ENCODE measurements around the gene SPATA2L. TPM values are rescaled to one million over a fixed set of nuclear protein-coding genes. Genes with fewer than 3 reads are reported as not detected.
"Not testable (repeated sequence)": the region's sequence is repeated elsewhere in the genome, so short reads cannot be mapped to it uniquely, and the experiment has no call there.

The SPATA2L gene
- polyA plus RNA-seq, 2 donors = 4.8 to 6.5 TPM

- H3K36me3 ChIP-seq (ENCODE audit: control insufficient read depth in 2 of 2, insufficient read depth in 2 of 2, low read length in 1 of 2) = peaks cover 9 to 50% of the 10 kb centered on the region in 2 donors
- H3K9me3 ChIP-seq (ENCODE audit: control insufficient read depth in 2 of 2, insufficient read depth in 1 of 2, low read depth in 1 of 2, low read length in 1 of 2) = no peaks in the 10 kb centered on the region
- no peak overlapping the region for H3K27ac ChIP-seq (ENCODE audit: low read depth in 2 of 2, low read length in 1 of 2)
- H3K27me3 ChIP-seq (ENCODE audit: control insufficient read depth in 1 of 2, insufficient read depth in 2 of 2, low read length in 2 of 2) = no peaks in the 10 kb centered on the region
- peaks cover 0 to 2% of the 10 kb centered on the region in 2 donors for H3K4me1 ChIP-seq (ENCODE audit: control insufficient read depth in 2 of 2, insufficient read depth in 2 of 2, low read length in 1 of 2)
- H3K4me3 ChIP-seq (ENCODE audit: low read depth in 1 of 2, low read length in 2 of 2) = no peak overlapping the region
- 87 to 93% methylated on average over 11 of the region's 11 CpGs for WGBS, 2 donors
Observed at GRCh38 chr16:89693289-89693731, 8.2 kb downstream of the SPATA2L start.

GRCh38 chr16:89691986-89692569 is 9.4 kb downstream of the SPATA2L start:
- no peak overlapping the region for H3K27ac ChIP-seq (ENCODE audit: low read depth in 2 of 2, low read length in 1 of 2)
- WGBS, 2 donors = 94 to 96% methylated on average over 13 of the region's 13 CpGs
- H3K27me3 ChIP-seq (ENCODE audit: control insufficient read depth in 1 of 2, insufficient read depth in 2 of 2, low read length in 2 of 2) = no peaks in the 10 kb centered on the region
- peaks cover 0 to 9% of the 10 kb centered on the region in 2 donors for H3K4me1 ChIP-seq (ENCODE audit: control insufficient read depth in 2 of 2, insufficient read depth in 2 of 2, low read length in 1 of 2)
- H3K4me3 ChIP-seq (ENCODE audit: low read depth in 1 of 2, low read length in 2 of 2) = no peak overlapping the region
- peaks cover 9 to 48% of the 10 kb centered on the region in 2 donors for H3K36me3 ChIP-seq (ENCODE audit: control insufficient read depth in 2 of 2, insufficient read depth in 2 of 2, low read length in 1 of 2)
- H3K9me3 ChIP-seq (ENCODE audit: control insufficient read depth in 2 of 2, insufficient read depth in 1 of 2, low read depth in 1 of 2, low read length in 1 of 2) = no peaks in the 10 kb centered on the region

- H3K9me3 ChIP-seq (ENCODE audit: control insufficient read depth in 2 of 2, insufficient read depth in 1 of 2, low read depth in 1 of 2, low read length in 1 of 2) = no peaks in the 10 kb centered on the region
- no peaks in the 10 kb centered on the region for H3K27me3 ChIP-seq (ENCODE audit: control insufficient read depth in 1 of 2, insufficient read depth in 2 of 2, low read length in 2 of 2)
- H3K36me3 ChIP-seq (ENCODE audit: control insufficient read depth in 2 of 2, insufficient read depth in 2 of 2, low read length in 1 of 2) = peaks cover 9 to 46% of the 10 kb centered on the region in 2 donors
- H3K4me3 ChIP-seq (ENCODE audit: low read depth in 1 of 2, low read length in 2 of 2) = no peak overlapping the region
- 96 to 97% methylated on average over 21 of the region's 21 CpGs for WGBS, 2 donors
- peaks cover 0 to 10% of the 10 kb centered on the region in 2 donors for H3K4me1 ChIP-seq (ENCODE audit: control insufficient read depth in 2 of 2, insufficient read depth in 2 of 2, low read length in 1 of 2)
- no peak overlapping the region for H3K27ac ChIP-seq (ENCODE audit: low read depth in 2 of 2, low read length in 1 of 2)
Observed at GRCh38 chr16:89691231-89691985, 10.1 kb downstream of the SPATA2L start.

- Histone ChIP-seq H3K9me3 (ENCODE audit: control insufficient read depth in 2 of 2, insufficient read depth in 1 of 2, low read depth in 1 of 2, low read length in 1 of 2) (no peaks in the 10 kb centered on the region), H3K36me3 (ENCODE audit: control insufficient read depth in 2 of 2, insufficient read depth in 2 of 2, low read length in 1 of 2) (peaks cover 9 to 46% of the 10 kb centered on the region in 2 donors), H3K27ac (ENCODE audit: low read depth in 2 of 2, low read length in 1 of 2) (no peak overlapping the region), H3K4me1 (ENCODE audit: control insufficient read depth in 2 of 2, insufficient read depth in 2 of 2, low read length in 1 of 2) (peaks cover 0 to 10% of the 10 kb centered on the region in 2 donors), H3K27me3 (ENCODE audit: control insufficient read depth in 1 of 2, insufficient read depth in 2 of 2, low read length in 2 of 2) (no peaks in the 10 kb centered on the region), H3K4me3 (ENCODE audit: low read depth in 1 of 2, low read length in 2 of 2) (no peak overlapping the region)
- 91 to 96% methylated on average over 16 of the region's 16 CpGs for WGBS, 2 donors
Observed at GRCh38 chr16:89690392-89690901, 11.1 kb downstream of the SPATA2L start.

- not testable (repeated sequence) for H3K9me3 ChIP-seq (ENCODE audit: control insufficient read depth in 2 of 2, insufficient read depth in 1 of 2, low read depth in 1 of 2, low read length in 1 of 2); H3K4me3 ChIP-seq (ENCODE audit: low read depth in 1 of 2, low read length in 2 of 2); H3K27ac ChIP-seq (ENCODE audit: low read depth in 2 of 2, low read length in 1 of 2); H3K27me3 ChIP-seq (ENCODE audit: control insufficient read depth in 1 of 2, insufficient read depth in 2 of 2, low read length in 2 of 2)
- Histone ChIP-seq H3K36me3 (ENCODE audit: control insufficient read depth in 2 of 2, insufficient read depth in 2 of 2, low read length in 1 of 2) (peaks cover 9 to 42% of the 10 kb centered on the region in 2 donors), H3K4me1 (ENCODE audit: control insufficient read depth in 2 of 2, insufficient read depth in 2 of 2, low read length in 1 of 2) (peaks cover 0 to 10% of the 10 kb centered on the region in 2 donors)
- WGBS, 2 donors = 84 to 94% methylated on average over 4 of the region's 4 CpGs
Observed at GRCh38 chr16:89689621-89690020, 11.9 kb downstream of the SPATA2L start.

GRCh38 chr16:89689142-89689541 is 12.4 kb downstream of the SPATA2L start:
- no peak overlapping the region for H3K4me3 ChIP-seq (ENCODE audit: low read depth in 1 of 2, low read length in 2 of 2)
- H3K27me3 ChIP-seq (ENCODE audit: control insufficient read depth in 1 of 2, insufficient read depth in 2 of 2, low read length in 2 of 2) = no peaks in the 10 kb centered on the region
- H3K4me1 ChIP-seq (ENCODE audit: control insufficient read depth in 2 of 2, insufficient read depth in 2 of 2, low read length in 1 of 2) = peaks cover 0 to 9% of the 10 kb centered on the region in 2 donors
- peaks cover 8 to 38% of the 10 kb centered on the region in 2 donors for H3K36me3 ChIP-seq (ENCODE audit: control insufficient read depth in 2 of 2, insufficient read depth in 2 of 2, low read length in 1 of 2)
- no peaks in the 10 kb centered on the region for H3K9me3 ChIP-seq (ENCODE audit: control insufficient read depth in 2 of 2, insufficient read depth in 1 of 2, low read depth in 1 of 2, low read length in 1 of 2)
- no peak overlapping the region for H3K27ac ChIP-seq (ENCODE audit: low read depth in 2 of 2, low read length in 1 of 2)
- 94% methylated on average over 13 of the region's 13 CpGs for WGBS, 2 donors

- no peaks in the 10 kb centered on the region for H3K27me3 ChIP-seq (ENCODE audit: control insufficient read depth in 1 of 2, insufficient read depth in 2 of 2, low read length in 2 of 2)
- H3K9me3 ChIP-seq (ENCODE audit: control insufficient read depth in 2 of 2, insufficient read depth in 1 of 2, low read depth in 1 of 2, low read length in 1 of 2) = no peaks in the 10 kb centered on the region
- 84 to 90% methylated on average over 5 of the region's 5 CpGs for WGBS, 2 donors
Observed at GRCh38 chr16:89688395-89688794, 13.1 kb downstream of the SPATA2L start.

GRCh38 chr16:89687092-89687940 is 14.2 kb downstream of the SPATA2L start:
- Histone ChIP-seq H3K4me3 (ENCODE audit: low read depth in 1 of 2, low read length in 2 of 2) (peak overlapping the region; percentile 79 to 90), H3K36me3 (ENCODE audit: control insufficient read depth in 2 of 2, insufficient read depth in 2 of 2, low read length in 1 of 2) (peaks cover 3 to 26% of the 10 kb centered on the region in 2 donors), H3K27ac (ENCODE audit: low read depth in 2 of 2, low read length in 1 of 2) (peak overlapping the region; percentile 88 to 89), H3K27me3 (ENCODE audit: control insufficient read depth in 1 of 2, insufficient read depth in 2 of 2, low read length in 2 of 2) (no peaks in the 10 kb centered on the region), H3K9me3 (ENCODE audit: control insufficient read depth in 2 of 2, insufficient read depth in 1 of 2, low read depth in 1 of 2, low read length in 1 of 2) (no peaks in the 10 kb centered on the region), H3K4me1 (ENCODE audit: control insufficient read depth in 2 of 2, insufficient read depth in 2 of 2, low read length in 1 of 2) (peaks cover 0 to 9% of the 10 kb centered on the region in 2 donors)
- 8 to 10% methylated on average over 42 of the region's 42 CpGs for WGBS, 2 donors

More at GRCh38 chr16:89688395-89688794, 13.1 kb downstream of the SPATA2L start:
- Histone ChIP-seq H3K36me3 (ENCODE audit: control insufficient read depth in 2 of 2, insufficient read depth in 2 of 2, low read length in 1 of 2) (peaks cover 3 to 31% of the 10 kb centered on the region in 2 donors), H3K4me3 (ENCODE audit: low read depth in 1 of 2, low read length in 2 of 2) (no peak overlapping the region), H3K4me1 (ENCODE audit: control insufficient read depth in 2 of 2, insufficient read depth in 2 of 2, low read length in 1 of 2) (peaks cover 0 to 9% of the 10 kb centered on the region in 2 donors), H3K27ac (ENCODE audit: low read depth in 2 of 2, low read length in 1 of 2) (no peak overlapping the region)

GRCh38 chr16:89686520-89687091 is 14.9 kb downstream of the SPATA2L start, which contains the start of gene CDK10:
Gene CDK10, plus strand, starts transcription at chr16:89686689. Its CDS starts 22 bp downstream, at chr16:89686711.
- Histone ChIP-seq H3K9me3 (ENCODE audit: control insufficient read depth in 2 of 2, insufficient read depth in 1 of 2, low read depth in 1 of 2, low read length in 1 of 2) (no peaks in the 10 kb centered on the region), H3K36me3 (ENCODE audit: control insufficient read depth in 2 of 2, insufficient read depth in 2 of 2, low read length in 1 of 2) (peaks cover 0 to 19% of the 10 kb centered on the region in 2 donors), H3K27me3 (ENCODE audit: control insufficient read depth in 1 of 2, insufficient read depth in 2 of 2, low read length in 2 of 2) (no peaks in the 10 kb centered on the region), H3K4me1 (ENCODE audit: control insufficient read depth in 2 of 2, insufficient read depth in 2 of 2, low read length in 1 of 2) (peaks cover 0 to 9% of the 10 kb centered on the region in 2 donors), H3K27ac (ENCODE audit: low read depth in 2 of 2, low read length in 1 of 2) (peak within 1 kb of the TSS; percentile 88 to 89), H3K4me3 (ENCODE audit: low read depth in 1 of 2, low read length in 2 of 2) (peak within 1 kb of the TSS; percentile 79 to 90)
- WGBS, 2 donors = 0 to 1% methylated on average over 66 to 67 of the region's 67 CpGs
